NOMO-1 treated with DMSO at 0.1 percent for 48 hours (cell line): ENCODE data around the gene CDK3.
A peak's percentile ranks its signal among the peaks of the same experiment; 100 is the strongest.

Experiments used
- DNase-seq: peaks from one replicate; lab custom pipeline; 2025; ENCODE audit not compliant: unreplicated experiment; lab: John Stamatoyannopoulos, UW

CDK3 gene

DNA sequence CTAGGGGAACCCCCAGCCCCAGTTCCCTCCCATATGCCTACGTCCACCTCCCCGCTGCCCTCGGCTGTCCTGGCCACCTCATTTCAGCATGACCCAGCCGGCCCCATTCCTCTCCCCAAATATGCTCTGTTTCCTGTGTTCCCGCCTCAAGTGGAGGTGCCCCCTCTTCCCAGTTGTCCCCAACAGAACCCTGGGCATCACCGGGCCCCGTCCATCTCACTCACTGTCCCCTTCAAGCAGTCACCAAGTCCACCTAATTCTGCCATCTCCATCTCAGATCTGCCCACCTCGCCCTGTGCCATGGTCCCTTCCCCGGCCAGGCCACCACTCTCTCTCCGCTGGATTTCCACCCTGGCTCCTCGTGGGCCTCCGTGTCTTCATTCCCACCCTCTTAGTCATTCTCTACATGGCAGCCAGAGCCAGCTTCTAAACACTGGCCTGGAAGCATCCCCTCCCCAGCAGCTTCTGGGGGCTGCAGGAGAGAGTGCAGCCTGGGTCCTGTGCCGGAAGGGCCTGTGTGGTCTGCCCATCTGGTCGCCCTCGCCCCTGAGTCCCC is 12.8 kb downstream of the CDK3 start:
- no peak for DNase-seq

DNA sequence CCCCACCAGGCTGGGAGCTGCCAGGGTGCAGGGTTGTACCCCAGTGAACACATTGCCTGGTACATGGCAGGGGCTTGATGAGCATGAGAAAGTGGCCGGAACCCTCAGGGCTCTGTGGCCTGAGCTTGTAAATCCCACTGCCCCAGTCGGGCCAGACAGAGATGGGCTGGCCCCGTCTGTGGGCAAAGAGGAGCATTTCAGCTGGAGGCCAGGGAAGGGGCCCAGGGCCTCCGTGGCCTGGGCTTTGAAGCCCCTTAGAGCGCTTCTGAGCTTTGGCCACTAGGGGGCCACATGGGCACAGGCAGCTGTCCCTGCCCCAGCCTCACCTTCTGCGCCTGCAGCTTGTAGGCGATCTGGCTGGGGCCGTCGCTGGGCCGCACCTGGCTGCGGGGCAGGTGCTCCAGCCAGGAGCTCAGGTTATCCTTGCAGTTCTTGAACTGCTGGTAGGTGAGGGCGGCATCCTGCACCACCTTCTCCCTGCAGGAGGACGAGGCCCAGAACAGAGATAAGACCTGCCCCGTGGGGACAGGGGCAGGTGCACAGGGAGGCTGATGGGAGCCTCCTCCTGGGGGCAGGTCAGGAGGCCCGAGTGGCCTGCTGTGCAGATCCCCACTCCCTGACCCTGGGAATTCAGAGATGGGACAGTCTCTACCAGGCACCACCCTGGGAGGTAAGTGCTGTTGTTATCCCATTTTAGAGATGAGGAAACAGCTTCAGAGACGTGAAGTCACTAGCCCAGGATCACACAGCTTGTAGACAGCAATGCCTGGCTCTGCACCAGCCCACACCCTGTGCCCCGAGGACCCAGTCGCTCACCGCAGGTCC is 13.7 kb downstream of the CDK3 start:
- DNase-seq = peak; percentile 49

DNA sequence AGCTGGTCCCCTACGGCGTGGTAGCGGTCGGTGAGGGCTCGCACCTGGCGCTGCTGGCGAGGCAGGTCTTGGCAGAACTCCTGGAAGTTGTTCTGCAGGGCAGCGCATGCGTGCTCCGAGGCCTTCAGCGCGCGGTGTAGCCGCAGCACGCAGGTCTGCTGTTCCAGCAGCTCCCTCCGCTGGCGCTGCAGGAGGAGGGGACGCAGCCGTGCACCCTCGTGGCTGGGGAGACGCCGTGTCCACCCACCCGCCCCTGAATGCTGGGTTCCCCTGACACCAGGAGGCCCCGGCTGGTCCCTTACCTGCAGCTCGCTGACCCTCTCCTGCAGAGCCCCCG is 14.2 kb downstream of the CDK3 start:
- no peak for DNase-seq

DNA sequence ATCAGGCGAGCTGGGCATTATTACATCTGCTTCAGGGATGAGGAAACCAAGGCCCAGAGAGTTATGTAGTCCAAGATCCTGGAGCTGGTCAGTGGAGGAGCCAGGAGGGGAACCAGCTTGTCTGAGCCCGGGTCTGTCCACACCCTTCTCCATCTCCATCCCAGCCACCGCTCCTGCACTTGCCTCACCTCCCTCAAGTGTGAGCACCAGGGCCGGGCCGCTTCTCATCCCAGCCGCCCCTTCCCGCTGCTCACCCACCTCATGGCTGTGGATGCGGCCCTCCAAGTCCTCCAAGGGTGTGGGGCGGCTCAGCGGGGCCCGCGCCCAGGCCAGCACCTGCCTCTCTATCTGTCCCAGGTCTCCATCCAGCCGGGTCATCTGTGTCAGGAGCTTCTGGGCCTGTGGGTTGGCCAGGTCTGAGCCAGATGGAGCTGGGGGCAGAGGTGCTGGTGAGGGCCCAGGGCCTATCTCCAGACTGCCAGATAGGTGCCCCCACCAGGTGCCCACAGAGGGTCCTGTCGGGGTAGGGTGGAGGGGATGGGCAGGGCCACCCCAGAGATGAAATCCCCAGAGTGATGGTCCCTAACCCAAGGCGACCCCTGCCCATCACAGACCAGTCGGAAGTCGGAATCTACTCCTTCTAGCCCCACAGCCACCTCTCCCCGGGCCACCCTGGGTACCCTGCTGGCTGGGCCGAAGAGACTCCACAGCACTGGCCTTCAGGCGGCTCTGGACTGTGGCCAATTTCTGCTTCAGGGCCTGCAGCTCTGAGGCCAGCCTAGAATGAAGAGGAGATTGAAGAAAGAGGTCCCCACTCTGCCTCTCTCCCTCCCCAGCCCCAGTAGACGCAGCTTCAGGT is 17.1 kb downstream of the CDK3 start:
- no peak for DNase-seq

DNA sequence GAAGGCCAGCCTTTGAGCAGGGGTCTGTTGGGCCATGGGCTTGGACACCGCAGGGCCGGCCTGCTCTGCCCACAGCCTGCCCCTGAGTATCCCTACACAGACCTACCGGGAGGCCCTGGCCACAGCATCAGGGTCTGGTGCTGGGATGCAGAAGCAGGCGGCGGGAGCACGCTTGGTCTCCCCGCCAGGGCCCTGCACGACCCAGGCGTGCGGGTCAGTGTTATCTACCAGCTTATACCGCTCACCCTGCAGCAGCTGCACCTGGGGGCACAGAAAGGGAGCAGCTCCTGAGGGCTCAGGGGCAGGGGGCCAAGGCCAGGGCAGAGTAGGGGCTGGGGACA is 17.7 kb downstream of the CDK3 start:
- DNase-seq = no peak

DNA sequence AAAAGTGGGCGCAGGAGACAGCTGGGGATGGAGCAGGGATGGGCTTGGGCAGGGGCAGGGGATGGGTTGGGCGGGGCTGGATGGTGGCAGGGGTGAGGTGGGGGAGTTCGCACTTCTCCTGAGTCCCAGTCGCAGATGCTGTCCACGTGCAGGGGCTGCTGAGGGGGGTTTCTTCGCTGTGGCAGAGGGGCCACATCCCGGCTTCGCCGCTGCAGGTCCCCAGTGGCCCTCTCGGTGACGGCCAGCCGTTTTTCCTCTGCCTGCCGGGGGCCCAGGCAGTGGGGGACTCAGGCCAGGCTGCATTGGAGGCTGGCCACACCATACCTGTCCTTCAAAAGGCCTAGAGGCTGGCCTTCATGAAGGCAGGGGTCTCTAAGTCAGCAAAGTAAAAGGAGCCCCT is 18.1 kb downstream of the CDK3 start:
- DNase-seq = no peak

DNA sequence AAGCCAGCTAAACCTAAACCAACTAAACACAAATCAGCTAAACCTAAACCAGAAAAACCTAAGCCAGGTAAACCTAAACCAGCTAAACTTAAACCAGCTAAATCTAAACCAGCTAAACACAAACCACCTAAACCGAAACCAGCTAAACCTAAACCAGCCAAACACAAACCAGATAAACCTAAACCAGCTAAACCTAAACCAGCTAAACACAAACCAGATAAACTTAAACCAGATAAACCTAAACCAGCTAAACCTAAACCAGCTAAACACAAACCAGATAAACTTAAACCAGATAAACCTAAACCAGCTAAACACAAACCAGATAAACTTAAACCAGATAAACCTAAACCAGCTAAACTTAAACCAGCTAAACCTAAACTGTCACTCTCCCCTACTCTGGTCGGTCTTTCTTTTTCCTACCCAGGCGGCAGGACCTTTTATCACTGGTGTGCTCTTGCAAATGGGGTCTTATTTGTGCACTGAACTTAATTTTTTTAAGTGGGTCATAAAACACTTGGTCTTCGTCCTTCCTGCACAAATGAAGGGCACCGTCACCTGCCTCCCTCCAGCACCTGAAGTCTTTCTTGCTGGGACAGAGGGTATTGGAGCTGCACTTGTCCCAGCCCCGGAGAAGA is 19.3 kb downstream of the CDK3 start:
- DNase-seq = no peak

DNA sequence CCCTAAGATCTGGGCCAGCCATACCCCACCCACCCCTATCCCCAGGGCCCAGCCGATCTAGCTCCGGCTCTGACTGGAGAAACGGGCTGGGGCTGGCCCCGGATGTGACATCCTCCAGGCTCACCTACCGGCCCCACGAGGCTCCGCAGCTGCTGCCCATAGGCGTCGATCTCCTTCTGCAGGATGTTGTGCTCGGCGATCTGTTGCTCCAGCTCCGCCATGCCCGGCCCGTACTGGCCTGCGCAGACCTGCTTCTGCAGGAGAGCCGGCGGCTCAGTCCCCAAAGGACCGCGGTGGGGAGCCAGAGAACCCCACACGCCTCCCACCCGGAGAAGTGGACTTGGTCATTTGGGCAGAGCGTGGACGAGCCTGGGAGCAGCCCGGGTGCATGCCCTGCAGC is 21.6 kb downstream of the CDK3 start:
- DNase-seq = no peak

DNA sequence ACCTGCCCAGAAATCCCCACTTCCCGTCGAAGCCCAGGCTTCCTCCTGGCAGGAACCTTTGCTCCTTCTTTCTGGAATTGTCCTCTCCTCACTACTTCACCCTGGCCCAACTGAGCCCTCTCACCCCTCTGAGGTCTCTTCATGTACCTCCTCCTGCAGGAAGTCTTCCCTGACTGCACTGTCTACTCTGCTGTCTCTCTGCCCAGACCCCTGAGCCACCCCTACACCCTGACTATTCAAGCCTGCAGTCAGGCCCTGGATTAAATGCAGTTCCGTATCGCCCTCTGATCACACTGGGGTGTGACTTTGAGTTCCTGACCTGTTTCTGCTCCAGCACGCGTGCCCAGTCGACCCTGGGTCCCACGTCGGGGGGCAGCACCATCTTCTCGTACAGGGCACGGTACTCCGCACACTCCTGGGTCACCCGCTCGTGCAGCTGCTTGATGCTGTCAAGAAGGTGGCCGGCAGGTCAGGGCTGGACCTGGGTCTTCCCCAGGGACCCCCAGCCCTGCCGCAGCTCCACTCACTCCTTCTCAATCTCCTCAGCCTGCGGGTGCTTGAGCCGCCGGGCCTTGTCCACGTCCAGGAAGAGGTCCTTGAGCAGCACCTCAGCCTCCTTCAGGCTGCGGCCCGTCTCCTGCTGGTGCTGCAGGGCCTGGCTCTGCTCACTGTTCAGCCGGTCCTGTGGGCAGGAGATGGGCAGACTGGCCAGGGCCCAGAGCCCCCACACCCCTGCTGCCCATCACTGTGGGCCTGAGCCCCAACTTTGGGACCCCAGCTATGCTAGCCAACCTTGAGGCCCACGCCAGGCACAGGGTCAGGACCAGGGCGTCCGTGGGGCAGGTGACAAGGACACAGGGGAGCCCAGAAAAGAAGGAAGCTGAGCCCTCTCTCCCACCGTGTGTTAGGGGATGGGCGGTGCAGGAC is 22.6 kb downstream of the CDK3 start:
- no peak for DNase-seq

DNA sequence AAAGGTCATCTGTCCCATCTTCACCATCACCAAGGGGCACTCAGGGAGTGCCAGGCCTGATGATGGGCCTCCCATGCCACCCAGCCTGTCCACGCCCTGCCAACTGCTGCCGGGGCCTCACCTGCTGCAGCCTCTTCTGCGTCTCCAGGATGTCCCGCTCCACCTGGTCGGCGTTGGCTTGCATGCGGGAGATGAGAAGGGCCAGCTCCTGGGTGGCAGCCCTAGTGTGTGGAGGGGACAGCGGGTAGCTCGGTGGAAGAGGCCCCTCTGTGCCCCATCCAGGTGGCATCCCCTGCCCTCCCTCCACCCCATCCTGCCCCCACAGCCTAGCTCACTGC is 23.2 kb downstream of the CDK3 start:
- no peak for DNase-seq

DNA sequence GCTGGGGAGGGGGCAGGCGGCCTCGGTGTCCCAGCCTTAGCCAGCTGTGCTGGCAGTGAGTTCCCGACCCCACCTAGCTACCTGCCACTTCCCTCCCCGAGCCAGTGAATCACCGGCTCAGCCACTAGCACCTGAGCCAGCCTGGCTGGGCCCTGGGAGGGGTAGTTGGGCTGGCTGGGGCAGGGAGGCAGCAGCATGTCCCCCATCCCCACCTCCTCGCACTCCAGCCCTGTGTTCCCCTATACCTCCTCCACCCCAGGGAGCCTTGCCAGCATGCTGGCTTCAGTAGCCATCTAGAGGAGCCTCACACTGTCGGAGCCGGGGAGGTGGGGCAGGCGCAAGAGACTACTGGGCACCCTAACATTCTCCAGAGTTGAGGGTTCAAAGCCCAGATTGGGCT is 23.7 kb downstream of the CDK3 start:
- DNase-seq = no peak

DNA sequence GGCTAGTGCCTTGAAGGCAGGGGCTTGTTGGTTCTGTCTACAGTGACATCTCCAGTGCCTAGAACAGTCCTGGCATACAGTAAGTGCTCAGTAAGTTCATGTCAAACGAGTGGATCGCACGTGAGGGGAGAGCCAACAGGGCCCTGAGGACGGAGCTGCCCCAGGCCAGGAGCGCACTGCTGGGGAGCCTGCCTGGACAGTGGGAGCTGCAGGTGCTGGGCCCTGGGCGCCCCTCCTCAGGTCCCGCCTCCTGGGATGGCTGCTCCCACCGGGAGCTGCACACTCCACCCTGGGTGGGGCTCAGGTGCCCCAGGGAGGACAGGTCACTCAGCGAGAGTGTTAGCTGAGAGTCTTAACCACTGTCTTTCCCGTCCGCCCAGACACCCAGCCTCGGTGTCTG is 24.6 kb downstream of the CDK3 start:
- no peak for DNase-seq

DNA sequence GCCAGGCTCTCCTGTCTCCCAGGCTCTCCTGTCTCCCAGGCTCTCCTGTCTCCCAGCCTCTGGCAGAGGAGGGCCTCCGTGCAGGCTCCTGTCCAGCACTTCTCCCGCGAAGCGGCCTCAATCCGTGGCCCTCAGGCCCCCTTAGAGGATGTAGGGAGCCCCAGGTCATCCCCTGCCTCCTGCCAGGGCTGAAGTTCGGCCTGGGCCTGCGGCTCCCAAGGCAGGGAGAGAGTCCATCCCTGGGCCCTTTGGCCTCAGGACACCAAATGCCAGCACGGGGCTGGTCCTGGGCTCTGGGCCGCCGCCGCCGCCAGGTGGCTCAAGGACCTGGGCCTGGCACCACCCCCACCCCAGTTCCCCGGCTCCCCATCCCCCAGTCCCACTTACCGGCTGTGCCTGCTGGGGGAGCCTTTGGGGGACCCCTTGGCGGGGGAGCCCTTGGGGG is 26.1 kb downstream of the CDK3 start:
- DNase-seq = no peak

DNA sequence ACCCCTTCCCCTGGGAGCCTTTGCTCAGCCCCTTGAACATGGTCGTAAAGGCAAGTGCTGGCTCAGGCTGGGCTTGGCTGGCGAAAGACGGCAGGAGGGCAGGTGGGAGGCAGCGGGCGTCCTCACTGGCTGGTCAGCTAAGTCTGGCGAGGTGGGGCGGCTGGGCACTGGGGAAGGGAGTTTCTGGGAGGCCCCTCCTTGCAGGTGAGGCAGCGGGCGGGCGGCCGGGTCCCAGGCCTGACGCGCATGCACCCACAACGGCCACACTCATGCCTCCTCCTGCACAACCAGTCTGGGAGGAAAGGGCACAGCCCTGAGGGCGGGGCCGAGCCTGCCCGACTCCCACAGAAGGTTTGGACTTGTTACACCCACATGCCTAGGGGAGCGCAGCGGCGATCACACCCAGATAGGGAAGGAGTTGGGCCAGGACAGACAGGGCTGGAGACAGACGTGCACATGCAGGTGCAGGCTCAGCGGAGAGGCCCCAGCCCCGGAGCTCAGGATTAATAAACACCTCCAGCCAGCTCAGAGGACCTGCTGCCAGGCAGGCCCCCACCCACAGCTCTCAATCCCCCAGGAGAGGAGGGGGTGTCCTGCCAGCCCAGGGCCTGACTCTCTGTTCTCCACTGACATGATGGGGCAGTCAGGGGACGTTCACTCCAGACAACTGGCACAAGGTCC is 26.6 kb downstream of the CDK3 start, which contains the start of gene EVPL:
EVPL (minus strand) TSS at position 148 of the 681 bp plus-strand sequence; CDS start at position 40, 108 bp downstream.
- DNase-seq = no peak

DNA sequence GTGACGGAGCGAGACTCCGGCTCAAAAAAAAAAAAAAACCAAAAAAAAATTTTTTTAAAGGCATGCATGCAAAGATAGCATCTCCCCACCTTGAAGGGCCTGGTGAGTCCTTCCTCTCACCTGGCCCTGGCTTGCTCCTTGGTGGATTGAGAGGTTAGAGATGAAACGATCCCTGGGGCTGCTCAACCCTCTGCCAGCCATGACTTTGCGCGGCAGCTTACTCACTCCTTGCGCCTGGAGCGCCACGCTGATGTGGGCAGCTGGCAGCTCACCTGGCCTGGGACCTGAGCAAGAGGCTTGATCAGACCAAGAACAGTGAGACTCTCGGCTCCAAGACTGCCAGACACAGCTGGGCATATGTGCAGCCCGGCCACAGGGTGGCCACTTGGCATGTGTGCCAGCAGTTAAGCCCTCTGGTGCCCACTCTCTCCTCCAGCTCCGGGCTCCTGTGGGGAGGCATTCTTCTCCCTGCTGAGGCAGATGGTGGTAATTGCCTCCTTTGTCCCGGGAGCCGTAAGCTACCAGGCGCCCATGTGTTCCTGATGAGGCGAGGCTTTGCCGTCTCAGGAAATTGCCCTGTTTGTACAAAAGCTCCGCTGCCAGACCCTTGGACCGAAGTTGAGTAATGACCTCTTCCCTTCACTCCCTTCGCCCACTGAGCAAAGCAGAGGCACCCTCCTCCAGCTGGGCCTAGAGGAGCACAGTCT is 31.6 kb downstream of the CDK3 start:
- DNase-seq = no peak

DNA sequence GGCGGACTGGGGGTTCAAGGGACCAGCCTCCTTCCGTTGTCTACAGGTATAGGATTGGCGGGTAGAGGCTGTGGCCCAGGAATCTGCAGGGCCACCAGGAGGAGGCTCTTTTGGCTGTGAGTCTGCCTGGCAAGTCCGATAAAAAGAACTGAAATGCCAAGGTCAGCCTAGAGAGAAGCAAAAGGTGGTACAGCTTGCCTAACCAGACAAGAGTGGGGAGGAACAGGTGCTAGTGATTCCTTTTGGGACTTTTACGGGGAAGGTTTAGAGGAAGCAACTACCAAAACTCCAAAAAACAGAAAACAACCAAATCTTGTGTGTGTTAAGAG is 32.1 kb downstream of the CDK3 start:
- DNase-seq = no peak

DNA sequence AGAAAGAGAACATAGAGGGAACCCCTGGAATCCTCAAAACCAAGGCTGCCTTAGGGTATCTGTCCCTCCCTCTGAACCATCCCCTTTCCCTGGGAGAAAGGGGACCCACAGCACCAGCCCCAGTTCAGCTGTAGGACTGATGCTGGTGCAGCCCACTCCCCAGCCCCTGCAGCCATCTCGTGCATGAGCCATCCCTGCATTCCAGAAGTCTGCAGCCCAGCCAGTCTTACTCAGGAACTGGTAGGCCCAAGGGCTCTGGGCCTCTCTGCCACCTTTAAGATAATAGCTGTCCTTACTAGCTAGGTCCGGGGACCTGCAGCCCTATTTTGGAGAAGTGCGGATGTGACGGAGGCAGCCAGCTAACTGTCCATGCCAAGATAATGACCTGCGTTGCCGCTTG is 32.5 kb downstream of the CDK3 start:
- no peak for DNase-seq

DNA sequence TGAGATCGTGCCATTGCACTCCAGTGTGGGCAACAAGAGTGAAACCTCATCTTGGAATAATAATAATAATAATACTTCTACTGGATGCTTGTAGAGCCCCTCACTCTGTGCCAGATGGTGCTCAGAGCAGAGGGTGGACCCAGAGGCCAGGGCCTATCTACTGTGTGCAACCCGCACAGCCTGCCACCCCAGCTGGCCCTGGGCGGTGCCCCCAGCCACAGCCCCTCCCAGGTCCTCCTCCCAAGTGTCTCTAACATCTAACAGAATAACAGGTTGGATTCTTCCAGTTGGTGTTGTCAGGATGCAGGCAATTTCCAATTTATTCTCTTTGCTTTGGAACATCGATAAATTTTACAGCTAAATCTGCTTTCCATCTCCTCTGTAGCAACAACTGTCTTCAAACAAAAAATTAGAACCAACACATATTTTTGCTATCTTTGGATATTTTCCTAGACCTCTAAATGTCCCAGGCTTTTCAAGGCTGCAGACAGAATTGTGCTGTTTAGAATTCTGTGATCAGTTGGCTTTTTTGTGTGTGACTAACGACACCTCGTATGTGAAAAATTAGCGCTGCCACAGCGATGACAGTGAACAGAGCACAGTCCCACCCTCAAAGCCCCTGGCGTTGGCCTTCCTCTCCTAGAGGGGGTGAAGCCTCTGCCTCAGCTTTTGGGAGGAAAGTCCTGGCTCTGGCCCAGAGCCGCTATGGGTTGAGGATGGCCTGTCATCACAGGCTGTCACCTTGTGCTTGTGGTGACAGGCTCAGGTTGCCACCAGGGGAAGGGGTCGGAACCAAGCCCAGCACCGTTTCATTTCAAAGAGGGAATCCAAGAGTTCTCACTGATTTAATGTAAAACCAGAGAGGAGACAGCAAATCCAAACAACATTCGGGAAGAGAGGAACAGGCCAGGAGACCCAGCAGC is 34.0 kb downstream of the CDK3 start:
- DNase-seq = no peak
